Keratinocyte (primary cell): Measurements from ENCODE around the gene FAM241A. TPM values are rescaled to one million over a fixed set of nuclear protein-coding genes. Genes with fewer than 3 reads are reported as not detected.
"Not testable (repeated sequence)": the region's sequence is repeated elsewhere in the genome, so short reads cannot be mapped to it uniquely, and the experiment has no call there.

Experiments
- DNase-seq: peaks from one replicate; pipeline ENCODE4 v3.0.0-alpha.2; 2011; ENCODE audit warnings: low read depth, missing footprints, low spot score
- FAIRE-seq: peaks from 2 replicates; lab custom pipeline; 2011; peaks lifted over from hg19 to GRCh38; lab: Jason Lieb, UNC
- H2AFZ ChIP-seq: 2 replicates; pipeline ENCODE4 v1.6.0; 2012; ENCODE audit warnings: low read length, control low read depth, inconsistent platforms; ENCODE audit not compliant: control insufficient read depth
- H3K27ac ChIP-seq: 2 replicates; pipeline ENCODE4 v1.5.1; 2011; ENCODE audit warnings: low read length; ENCODE audit not compliant: control insufficient read depth, insufficient read depth
- H3K27me3 ChIP-seq: 3 replicates; pipeline ENCODE4 v1.6.0; 2011; ENCODE audit warnings: low read length; ENCODE audit not compliant: control insufficient read depth, insufficient read depth; ENCODE audit errors: extremely low read depth
- H3K36me3 ChIP-seq, 2 experiments: 2 replicates in 1 of 2; 3 replicates in 1 of 2; pipeline ENCODE4 v1.5.1; 2011; ENCODE audit warnings: low read length in 2 of 2, mild to moderate bottlenecking in 1 of 2; ENCODE audit not compliant: control insufficient read depth in 2 of 2, insufficient read depth in 2 of 2; ENCODE audit errors: extremely low read depth in 1 of 2
- H3K4me1 ChIP-seq: 3 replicates; pipeline ENCODE4 v1.5.1; 2011; ENCODE audit warnings: low read length; ENCODE audit not compliant: control insufficient read depth, insufficient read depth; ENCODE audit errors: extremely low read depth
- H3K4me2 ChIP-seq: 3 replicates; pipeline ENCODE4 v1.6.0; 2011; ENCODE audit warnings: low read depth, low read length; ENCODE audit not compliant: control insufficient read depth, insufficient read depth; ENCODE audit errors: extremely low read depth
- H3K4me3 ChIP-seq, 3 experiments: fragments of 200-600 bp in 1 of 3; sonication (generic) in 1 of 3; 2 replicates in 2 of 3; 3 replicates in 1 of 3; pipeline ENCODE4 v1.5.1; 2011 to 2016; ENCODE audit warnings: low read length in 3 of 3, mild to moderate bottlenecking in 3 of 3, control low read depth in 2 of 3, inconsistent platforms in 1 of 3, low read depth in 1 of 3, mixed read lengths in 1 of 3, mixed run types in 1 of 3, moderate library complexity in 1 of 3; ENCODE audit not compliant: control insufficient read depth in 2 of 3, insufficient read depth in 2 of 3; ENCODE audit errors: extremely low read depth in 1 of 3
- H3K79me2 ChIP-seq: 2 replicates; pipeline ENCODE4 v1.6.0; 2012; ENCODE audit warnings: low read length; ENCODE audit not compliant: control insufficient read depth, insufficient read depth
- H3K9ac ChIP-seq: 3 replicates; pipeline ENCODE4 v1.6.0; 2011; ENCODE audit warnings: low read length; ENCODE audit not compliant: control insufficient read depth, insufficient read depth; ENCODE audit errors: extremely low read depth
- H3K9me1 ChIP-seq: 3 replicates; pipeline ENCODE4 v1.6.0; 2011; ENCODE audit warnings: low read length; ENCODE audit not compliant: control insufficient read depth, insufficient read depth; ENCODE audit errors: extremely low read depth
- H3K9me3 ChIP-seq: 2 replicates; pipeline ENCODE4 v1.5.1; 2012; ENCODE audit warnings: low read depth, low read length; ENCODE audit not compliant: control insufficient read depth
- H4K20me1 ChIP-seq: 3 replicates; pipeline ENCODE4 v1.6.0; 2011; ENCODE audit warnings: low read length; ENCODE audit not compliant: control insufficient read depth, insufficient read depth; ENCODE audit errors: extremely low read depth
- CTCF ChIP-seq, 3 experiments: IDR thresholded peaks in 1 of 3; conservative IDR thresholded peaks in 1 of 3; optimal IDR thresholded peaks in 1 of 3; 2 replicates in 2 of 3; 3 replicates in 1 of 3; pipeline versions ENCODE3 to v1.5.1; 2011; ENCODE audit warnings: low read length in 3 of 3, mild to moderate bottlenecking in 3 of 3, moderate library complexity in 2 of 3, control low read depth in 1 of 3, inconsistent platforms in 1 of 3; ENCODE audit not compliant: insufficient read depth in 2 of 3; ENCODE audit errors: extremely low read depth in 1 of 3
- EZH2 ChIP-seq: IDR thresholded peaks from one replicate; pipeline ENCODE4 v1.6.1; 2012; ENCODE audit warnings: inconsistent platforms, mild to moderate bottlenecking, low read length, moderate library complexity
- dilution Hi-C: fragments of 300-500 bp; cut with MboI; formaldehyde crosslinking; loops from one replicate; pipeline ENCODE4 v1.7.0; 2020; ENCODE audit warnings: low sequenced_read_pairs; ENCODE audit not compliant: extremely low pct_ligation_motif_present
- polyA plus RNA-seq, 5 experiments: library from polyadenylated mRNA; depleted of rRNA in 3 of 5; stranded (reverse) in 3 of 5; stranded (forward) in 1 of 5; unstranded in 1 of 5; fragments of >200 nt; gene quantifications; 1 replicate in 1 of 5; 2 replicates in 3 of 5; 3 replicates in 1 of 5; pipeline versions ENCODE4 v1.2.1 to v1.2.3, GENCODE V29; 2011 to 2012; ENCODE audit warnings: missing spikeins in 2 of 5, low read depth in 1 of 5, low replicate concordance in 1 of 5

Gene FAM241A
- polyA plus RNA-seq, 1 donor (not counting 4 experiments of a cell fraction or from before 2014, with no cell fraction given) = 2.9 TPM

GRCh38 chr4:112110059-112110425 is 35.2 kb upstream of the FAM241A start:
- Histone ChIP-seq H3K9me3 (no peaks in the 10 kb centered on the region), H3K4me1 (peaks cover 9% of the 10 kb centered on the region), H3K27me3 (no peaks in the 10 kb centered on the region), H2AFZ (peak overlapping the region; percentile 45), H4K20me1 (no peaks in the 10 kb centered on the region), H3K27ac (no peak overlapping the region), H3K79me2 (no peaks in the 10 kb centered on the region), H3K4me2 (peak overlapping the region; percentile 55), H3K36me3 (no peaks in the 10 kb centered on the region), H3K4me3 (no peak overlapping the region), H3K9ac (no peak overlapping the region), H3K9me1 (peaks cover 3% of the 10 kb centered on the region)
- no peak for TF ChIP-seq CTCF (optimal IDR thresholded peaks at IDR 0.05 in 1 of 3, IDR thresholded peaks at IDR 0.05 in 1 of 3, conservative IDR thresholded peaks at IDR 0.05 in 1 of 3; ENCODE audit: extremely low read depth in 1 of 3, insufficient read depth in 2 of 3, low read length in 3 of 3)
- no peak for TF ChIP-seq EZH2
- no peak for FAIRE-seq
- DNase-seq = no peak
- dilution Hi-C loops = no loop called here

- no peaks in the 10 kb centered on the region for H3K79me2 ChIP-seq
- dilution Hi-C loops = no loop called here
- H2AFZ ChIP-seq = no peak overlapping the region
- DNase-seq (no peak), FAIRE-seq (no peak)
- H3K27me3 ChIP-seq = no peaks in the 10 kb centered on the region
- no peak overlapping the region for H3K4me3 ChIP-seq
- H4K20me1 ChIP-seq = no peaks in the 10 kb centered on the region
- TF ChIP-seq EZH2 = no peak
- no peak for TF ChIP-seq CTCF (optimal IDR thresholded peaks at IDR 0.05 in 1 of 3, IDR thresholded peaks at IDR 0.05 in 1 of 3, conservative IDR thresholded peaks at IDR 0.05 in 1 of 3; ENCODE audit: extremely low read depth in 1 of 3, insufficient read depth in 2 of 3, low read length in 3 of 3)
- no peak overlapping the region for H3K4me2 ChIP-seq
- no peaks in the 10 kb centered on the region for H3K36me3 ChIP-seq
- H3K9ac ChIP-seq = no peak overlapping the region
- peaks cover 3% of the 10 kb centered on the region for H3K9me1 ChIP-seq
- H3K27ac ChIP-seq = no peak overlapping the region
- peaks cover 9% of the 10 kb centered on the region for H3K4me1 ChIP-seq
- H3K9me3 ChIP-seq = no peaks in the 10 kb centered on the region
These were observed 33.9 kb upstream of the FAM241A start for GRCh38 chr4:112111306-112111705.

GRCh38 chr4:112112095-112112494 is 33.2 kb upstream of the FAM241A start:
- H3K9me3 ChIP-seq = not testable (repeated sequence)

More at GRCh38 chr4:112112095-112112494, 33.2 kb upstream of the FAM241A start:
- FAIRE-seq, dilution Hi-C loops, H3K36me3 ChIP-seq, H3K4me2 ChIP-seq, H2AFZ ChIP-seq, H3K4me1 ChIP-seq, H3K79me2 ChIP-seq, DNase-seq, H3K27ac ChIP-seq, H3K4me3 ChIP-seq, H3K27me3 ChIP-seq, H4K20me1 ChIP-seq, H3K9me1 ChIP-seq, H3K9ac ChIP-seq: not testable (repeated sequence)
